GM23338 (cell line): ENCODE data around the gene BSCL2. TPM values are rescaled to one million over a fixed set of nuclear protein-coding genes. Genes with fewer than 3 reads are reported as not detected.
A peak's percentile ranks its signal among the peaks of the same experiment; 100 is the strongest.

Source experiments
- ATAC-seq: fragments of 200-7000 bp; cut with Tn5 transposase; 3 replicates; pipeline ENCODE4 v1.9.1; 2020
- DNase-seq: peaks from one replicate; pipeline ENCODE4 v3.0.0-alpha.2; 2015; ENCODE audit warnings: low spot score
- H2AFZ ChIP-seq: fragments of 200-600 bp; sonication (generic); 2 replicates; pipeline ENCODE4 v1.8.0; 2016; ENCODE audit warnings: antibody characterized with exemption, mild to moderate bottlenecking, moderate library complexity
- H3F3A ChIP-seq: fragments of 200-600 bp; sonication (generic); replicated peaks from 2 replicates; pipeline ENCODE4 v1.8.0; 2017; ENCODE audit warnings: antibody characterized with exemption, mixed run types, low read depth
- H3K27ac ChIP-seq: fragments of 200-600 bp; sonication (generic); 2 replicates; pipeline ENCODE4 v1.6.1; 2016; ENCODE audit warnings: low read depth
- H3K27me3 ChIP-seq: fragments of 200-600 bp; sonication (generic); 2 replicates; pipeline ENCODE4 v1.8.0; 2016; ENCODE audit warnings: mild to moderate bottlenecking, mixed run types, moderate library complexity; ENCODE audit not compliant: insufficient read depth
- H3K36me3 ChIP-seq: fragments of 200-600 bp; sonication (generic); 2 replicates; pipeline ENCODE4 v1.8.0; 2016; ENCODE audit warnings: mild to moderate bottlenecking; ENCODE audit not compliant: insufficient read depth
- H3K4me1 ChIP-seq: fragments of 200-600 bp; sonication (generic); 2 replicates; pipeline ENCODE4 v1.8.0; 2016; ENCODE audit warnings: mild to moderate bottlenecking, moderate library complexity; ENCODE audit not compliant: insufficient read depth
- H3K4me2 ChIP-seq: fragments of 200-600 bp; sonication (generic); 2 replicates; pipeline ENCODE4 v1.7.1; 2017; ENCODE audit warnings: mixed run types
- H3K4me3 ChIP-seq: fragments of 200-600 bp; sonication (generic); 2 replicates; pipeline ENCODE4 v1.6.1; 2016; ENCODE audit warnings: mixed run types
- H3K79me2 ChIP-seq: fragments of 200-600 bp; sonication (generic); replicated peaks from 2 replicates; pipeline ENCODE4 v1.8.0; 2017; ENCODE audit warnings: mild to moderate bottlenecking; ENCODE audit not compliant: insufficient read depth
- H3K9me2 ChIP-seq: fragments of 200-600 bp; sonication (generic); 2 replicates; pipeline ENCODE4 v1.8.0; 2017; ENCODE audit not compliant: insufficient read depth
- H4K20me1 ChIP-seq: fragments of 200-600 bp; sonication (generic); replicated peaks from 2 replicates; pipeline ENCODE4 v1.8.0; 2017; ENCODE audit warnings: mild to moderate bottlenecking; ENCODE audit not compliant: insufficient read depth
- H3K27ac Mint-ChIP-seq: 2 replicates; pipeline ENCODE4 v1.8.0; 2020; ENCODE audit warnings: inconsistent platforms, mild to moderate bottlenecking, moderate library complexity, mixed read lengths
- H3K27me3 Mint-ChIP-seq: 3 replicates; pipeline ENCODE4 v1.8.0; 2022; ENCODE audit warnings: low read depth, mild to moderate bottlenecking, moderate library complexity, mixed read lengths, inconsistent platforms; ENCODE audit not compliant: insufficient read depth, poor library complexity
- H3K36me3 Mint-ChIP-seq: 3 replicates; pipeline ENCODE4 v1.8.0; 2021; ENCODE audit warnings: low read depth, mild to moderate bottlenecking, inconsistent platforms, moderate library complexity, mixed read lengths
- H3K4me1 Mint-ChIP-seq: 3 replicates; pipeline ENCODE4 v1.8.0; 2020; ENCODE audit warnings: mild to moderate bottlenecking, inconsistent platforms, mixed read lengths
- H3K4me3 Mint-ChIP-seq: 3 replicates; pipeline ENCODE4 v1.8.0; 2021; ENCODE audit warnings: moderate library complexity, mild to moderate bottlenecking, inconsistent platforms, mixed read lengths
- H3K9me3 Mint-ChIP-seq: 3 replicates; pipeline ENCODE4 v1.8.0; 2020; ENCODE audit warnings: moderate library complexity, mild to moderate bottlenecking, inconsistent platforms, mixed read lengths
- CREB1 ChIP-seq: fragments of 250-450 bp; sonication (Bioruptor Pico); IDR thresholded peaks from 2 replicates; pipeline ENCODE4 v1.5.0; 2020; ENCODE audit warnings: low read depth, mild to moderate bottlenecking, moderate library complexity
- CTCF ChIP-seq, 2 experiments: fragments of 200-600 bp in 1 of 2; sonication (generic) in 1 of 2; conservative IDR thresholded peaks; 2 replicates each; pipeline versions ENCODE4 v1.5.1 to v1.6.1; 2016 to 2017; ENCODE audit warnings: antibody characterized with exemption in 2 of 2, low read depth in 2 of 2, mild to moderate bottlenecking in 2 of 2, moderate library complexity in 1 of 2
- POLR2AphosphoS5 ChIP-seq: IDR thresholded peaks from 2 replicates; pipeline ENCODE4 v1.6.1; 2016; ENCODE audit warnings: antibody characterized with exemption, low read depth
- STAT1 ChIP-seq: IDR thresholded peaks from one replicate; pipeline ENCODE4 v1.6.1; 2016; ENCODE audit warnings: antibody characterized with exemption; ENCODE audit not compliant: unreplicated experiment
- polyA plus RNA-seq: library from polyadenylated mRNA; unstranded; fragments of >200 nt; fragmentation: Nextera tagmentation; extraction: Ambion mirVana; gene quantifications from 2 replicates; pipeline ENCODE4 v1.2.1, GENCODE V29; 2016
- total RNA-seq: library from RNA; depleted of rRNA; stranded (reverse); fragments of >200 nt; shearing (Covaris generic); gene quantifications from 2 replicates; pipeline ENCODE4 v1.2.3, GENCODE V29; 2014
- TF ChIP-seq, protein P1 (sequence below): fragments of 250-450 bp; sonication (Bioruptor Pico); IDR thresholded peaks from 2 replicates; pipeline ENCODE4 v1.5.0; 2020; ENCODE audit warnings: mild to moderate bottlenecking, moderate library complexity
- TF ChIP-seq, protein P2 (sequence below): IDR thresholded peaks from 2 replicates; pipeline ENCODE4 v1.6.1; 2016; ENCODE audit warnings: antibody characterized with exemption
- TF ChIP-seq, protein P3 (sequence below): IDR thresholded peaks from one replicate; pipeline ENCODE4 v1.6.1; 2018; ENCODE audit warnings: antibody characterized with exemption; ENCODE audit not compliant: unreplicated experiment

The BSCL2 gene
- total and polyA plus RNA-seq, 2 experiments from 2014 or later, result 60.2 to 81.7 TPM

DNA sequence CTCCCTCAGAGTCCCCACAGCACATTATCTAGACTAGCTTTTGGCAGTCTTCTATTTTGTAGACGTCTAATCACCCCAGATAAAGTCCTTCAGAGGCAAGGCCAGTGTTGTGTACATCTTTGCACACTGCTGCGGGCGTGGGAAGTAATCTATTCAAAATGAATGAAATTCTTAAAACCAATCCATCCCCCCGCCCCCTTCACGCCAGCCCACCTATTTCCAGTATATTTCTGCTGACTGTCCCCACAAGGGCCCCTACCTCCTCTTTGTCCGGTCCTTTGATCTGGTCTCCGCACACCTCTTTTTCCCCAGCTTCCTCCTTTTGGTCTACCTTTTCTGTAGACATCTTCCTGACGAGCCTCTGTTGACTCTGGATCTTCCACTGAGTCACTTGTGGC lies 375 bp downstream of the BSCL2 start:
- no peak for ATAC-seq
- Histone ChIP-seq H3F3A (peaks cover 51% of the 10 kb centered on the region), H3K36me3 (peaks cover 10% of the 10 kb centered on the region; the same call in 1 of the 2 replicates), H3K79me2 (peaks cover 9% of the 10 kb centered on the region), H3K27me3 (no peaks in the 10 kb centered on the region), H3K27ac (peak overlapping the region; percentile 60; the same call in 1 of the 2 replicates), H2AFZ (no peak overlapping the region), H4K20me1 (no peaks in the 10 kb centered on the region), H3K4me1 (peaks cover 28% of the 10 kb centered on the region), H3K4me3 (peak overlapping the region; percentile 65), H3K4me2 (peak overlapping the region; percentile 87), H3K9me2 (no peaks in the 10 kb centered on the region)
- DNase-seq, result no peak
- TF ChIP-seq CREB1 (CRISPR knock-in tag) (no peak), CTCF (conservative IDR thresholded peaks at IDR 0.05; ENCODE audit: low read depth in 2 of 2) (no peak), STAT1 (no peak), POLR2AphosphoS5 (no peak)
- TF ChIP-seq, protein P1, sequence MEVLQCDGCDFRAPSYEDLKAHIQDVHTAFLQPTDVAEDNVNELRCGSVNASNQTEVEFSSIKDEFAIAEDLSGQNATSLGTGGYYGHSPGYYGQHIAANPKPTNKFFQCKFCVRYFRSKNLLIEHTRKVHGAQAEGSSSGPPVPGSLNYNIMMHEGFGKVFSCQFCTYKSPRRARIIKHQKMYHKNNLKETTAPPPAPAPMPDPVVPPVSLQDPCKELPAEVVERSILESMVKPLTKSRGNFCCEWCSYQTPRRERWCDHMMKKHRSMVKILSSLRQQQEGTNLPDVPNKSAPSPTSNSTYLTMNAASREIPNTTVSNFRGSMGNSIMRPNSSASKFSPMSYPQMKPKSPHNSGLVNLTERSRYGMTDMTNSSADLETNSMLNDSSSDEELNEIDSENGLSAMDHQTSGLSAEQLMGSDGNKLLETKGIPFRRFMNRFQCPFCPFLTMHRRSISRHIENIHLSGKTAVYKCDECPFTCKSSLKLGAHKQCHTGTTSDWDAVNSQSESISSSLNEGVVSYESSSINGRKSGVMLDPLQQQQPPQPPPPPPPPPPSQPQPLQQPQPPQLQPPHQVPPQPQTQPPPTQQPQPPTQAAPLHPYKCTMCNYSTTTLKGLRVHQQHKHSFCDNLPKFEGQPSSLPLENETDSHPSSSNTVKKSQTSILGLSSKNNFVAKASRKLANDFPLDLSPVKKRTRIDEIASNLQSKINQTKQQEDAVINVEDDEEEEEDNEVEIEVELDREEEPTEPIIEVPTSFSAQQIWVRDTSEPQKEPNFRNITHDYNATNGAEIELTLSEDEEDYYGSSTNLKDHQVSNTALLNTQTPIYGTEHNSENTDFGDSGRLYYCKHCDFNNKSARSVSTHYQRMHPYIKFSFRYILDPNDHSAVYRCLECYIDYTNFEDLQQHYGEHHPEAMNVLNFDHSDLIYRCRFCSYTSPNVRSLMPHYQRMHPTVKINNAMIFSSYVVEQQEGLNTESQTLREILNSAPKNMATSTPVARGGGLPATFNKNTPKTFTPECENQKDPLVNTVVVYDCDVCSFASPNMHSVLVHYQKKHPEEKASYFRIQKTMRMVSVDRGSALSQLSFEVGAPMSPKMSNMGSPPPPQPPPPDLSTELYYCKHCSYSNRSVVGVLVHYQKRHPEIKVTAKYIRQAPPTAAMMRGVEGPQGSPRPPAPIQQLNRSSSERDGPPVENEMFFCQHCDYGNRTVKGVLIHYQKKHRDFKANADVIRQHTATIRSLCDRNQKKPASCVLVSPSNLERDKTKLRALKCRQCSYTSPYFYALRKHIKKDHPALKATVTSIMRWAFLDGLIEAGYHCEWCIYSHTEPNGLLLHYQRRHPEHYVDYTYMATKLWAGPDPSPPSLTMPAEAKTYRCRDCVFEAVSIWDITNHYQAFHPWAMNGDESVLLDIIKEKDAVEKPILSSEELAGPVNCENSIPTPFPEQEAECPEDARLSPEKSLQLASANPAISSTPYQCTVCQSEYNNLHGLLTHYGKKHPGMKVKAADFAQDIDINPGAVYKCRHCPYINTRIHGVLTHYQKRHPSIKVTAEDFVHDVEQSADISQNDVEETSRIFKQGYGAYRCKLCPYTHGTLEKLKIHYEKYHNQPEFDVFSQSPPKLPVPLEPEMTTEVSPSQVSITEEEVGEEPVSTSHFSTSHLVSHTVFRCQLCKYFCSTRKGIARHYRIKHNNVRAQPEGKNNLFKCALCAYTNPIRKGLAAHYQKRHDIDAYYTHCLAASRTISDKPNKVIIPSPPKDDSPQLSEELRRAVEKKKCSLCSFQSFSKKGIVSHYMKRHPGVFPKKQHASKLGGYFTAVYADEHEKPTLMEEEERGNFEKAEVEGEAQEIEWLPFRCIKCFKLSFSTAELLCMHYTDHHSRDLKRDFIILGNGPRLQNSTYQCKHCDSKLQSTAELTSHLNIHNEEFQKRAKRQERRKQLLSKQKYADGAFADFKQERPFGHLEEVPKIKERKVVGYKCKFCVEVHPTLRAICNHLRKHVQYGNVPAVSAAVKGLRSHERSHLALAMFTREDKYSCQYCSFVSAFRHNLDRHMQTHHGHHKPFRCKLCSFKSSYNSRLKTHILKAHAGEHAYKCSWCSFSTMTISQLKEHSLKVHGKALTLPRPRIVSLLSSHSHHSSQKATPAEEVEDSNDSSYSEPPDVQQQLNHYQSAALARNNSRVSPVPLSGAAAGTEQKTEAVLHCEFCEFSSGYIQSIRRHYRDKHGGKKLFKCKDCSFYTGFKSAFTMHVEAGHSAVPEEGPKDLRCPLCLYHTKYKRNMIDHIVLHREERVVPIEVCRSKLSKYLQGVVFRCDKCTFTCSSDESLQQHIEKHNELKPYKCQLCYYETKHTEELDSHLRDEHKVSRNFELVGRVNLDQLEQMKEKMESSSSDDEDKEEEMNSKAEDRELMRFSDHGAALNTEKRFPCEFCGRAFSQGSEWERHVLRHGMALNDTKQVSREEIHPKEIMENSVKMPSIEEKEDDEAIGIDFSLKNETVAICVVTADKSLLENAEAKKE (CRISPR knock-in tag), result no peak
- TF ChIP-seq, protein P2, sequence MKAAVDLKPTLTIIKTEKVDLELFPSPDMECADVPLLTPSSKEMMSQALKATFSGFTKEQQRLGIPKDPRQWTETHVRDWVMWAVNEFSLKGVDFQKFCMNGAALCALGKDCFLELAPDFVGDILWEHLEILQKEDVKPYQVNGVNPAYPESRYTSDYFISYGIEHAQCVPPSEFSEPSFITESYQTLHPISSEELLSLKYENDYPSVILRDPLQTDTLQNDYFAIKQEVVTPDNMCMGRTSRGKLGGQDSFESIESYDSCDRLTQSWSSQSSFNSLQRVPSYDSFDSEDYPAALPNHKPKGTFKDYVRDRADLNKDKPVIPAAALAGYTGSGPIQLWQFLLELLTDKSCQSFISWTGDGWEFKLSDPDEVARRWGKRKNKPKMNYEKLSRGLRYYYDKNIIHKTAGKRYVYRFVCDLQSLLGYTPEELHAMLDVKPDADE, result no peak
- TF ChIP-seq, protein P3, sequence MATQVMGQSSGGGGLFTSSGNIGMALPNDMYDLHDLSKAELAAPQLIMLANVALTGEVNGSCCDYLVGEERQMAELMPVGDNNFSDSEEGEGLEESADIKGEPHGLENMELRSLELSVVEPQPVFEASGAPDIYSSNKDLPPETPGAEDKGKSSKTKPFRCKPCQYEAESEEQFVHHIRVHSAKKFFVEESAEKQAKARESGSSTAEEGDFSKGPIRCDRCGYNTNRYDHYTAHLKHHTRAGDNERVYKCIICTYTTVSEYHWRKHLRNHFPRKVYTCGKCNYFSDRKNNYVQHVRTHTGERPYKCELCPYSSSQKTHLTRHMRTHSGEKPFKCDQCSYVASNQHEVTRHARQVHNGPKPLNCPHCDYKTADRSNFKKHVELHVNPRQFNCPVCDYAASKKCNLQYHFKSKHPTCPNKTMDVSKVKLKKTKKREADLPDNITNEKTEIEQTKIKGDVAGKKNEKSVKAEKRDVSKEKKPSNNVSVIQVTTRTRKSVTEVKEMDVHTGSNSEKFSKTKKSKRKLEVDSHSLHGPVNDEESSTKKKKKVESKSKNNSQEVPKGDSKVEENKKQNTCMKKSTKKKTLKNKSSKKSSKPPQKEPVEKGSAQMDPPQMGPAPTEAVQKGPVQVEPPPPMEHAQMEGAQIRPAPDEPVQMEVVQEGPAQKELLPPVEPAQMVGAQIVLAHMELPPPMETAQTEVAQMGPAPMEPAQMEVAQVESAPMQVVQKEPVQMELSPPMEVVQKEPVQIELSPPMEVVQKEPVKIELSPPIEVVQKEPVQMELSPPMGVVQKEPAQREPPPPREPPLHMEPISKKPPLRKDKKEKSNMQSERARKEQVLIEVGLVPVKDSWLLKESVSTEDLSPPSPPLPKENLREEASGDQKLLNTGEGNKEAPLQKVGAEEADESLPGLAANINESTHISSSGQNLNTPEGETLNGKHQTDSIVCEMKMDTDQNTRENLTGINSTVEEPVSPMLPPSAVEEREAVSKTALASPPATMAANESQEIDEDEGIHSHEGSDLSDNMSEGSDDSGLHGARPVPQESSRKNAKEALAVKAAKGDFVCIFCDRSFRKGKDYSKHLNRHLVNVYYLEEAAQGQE, result no peak
- Mint-ChIP-seq H3K27me3 (peaks cover 27% of the 10 kb centered on the region), H3K36me3 (peaks cover 38% of the 10 kb centered on the region), H3K4me3 (peak overlapping the region; percentile 92), H3K9me3 (no peaks in the 10 kb centered on the region), H3K4me1 (peaks cover 36% of the 10 kb centered on the region), H3K27ac (peak overlapping the region; percentile 95)
